Stimulated activated CD4-positive, alpha-beta T cell treated with anti-CD3 and anti-CD28 coated beads, Interleukin-1b, Interleukin-23, amount 100 ng/mL, for 48 hours (primary cell): ENCODE measurements around the gene PDE4C.

Source experiments
- DNase-seq: peaks from one replicate; pipeline ENCODE4 v3.0.0-alpha.2; 2020

The PDE4C gene

DNA sequence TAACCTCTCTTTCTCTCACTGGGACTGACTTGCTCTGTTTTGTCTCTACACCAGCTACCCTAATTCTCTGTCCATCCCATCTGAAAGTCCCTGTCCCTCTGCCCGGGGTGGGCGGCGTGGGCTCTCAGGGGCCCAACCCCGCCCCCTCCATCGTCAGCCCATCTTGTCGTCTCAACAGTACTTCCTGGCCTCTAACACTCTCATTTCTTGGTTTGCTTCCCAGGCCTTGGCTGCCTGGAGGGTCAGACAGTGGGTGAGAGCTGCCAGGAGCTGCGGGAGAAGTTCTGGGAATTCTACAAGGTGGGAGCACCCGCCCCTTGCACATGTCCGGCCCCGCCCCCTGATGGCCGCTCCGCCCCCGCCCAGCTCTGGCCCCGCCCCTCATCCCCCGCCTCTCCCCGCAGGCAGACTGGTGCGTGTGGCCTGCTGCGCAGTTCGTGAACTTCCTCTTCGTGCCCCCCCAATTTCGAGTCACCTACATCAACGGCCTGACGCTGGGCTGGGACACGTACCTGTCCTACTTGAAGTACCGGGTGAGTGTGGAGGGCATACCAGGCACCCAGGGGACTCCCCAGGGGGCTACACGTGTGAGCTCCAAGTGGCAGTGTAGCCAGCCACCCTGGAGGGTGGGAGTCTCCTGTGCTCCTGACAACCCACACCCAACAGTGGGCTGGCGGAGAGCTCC is 31.5 kb downstream of the PDE4C start:
- peak; percentile 6 for DNase-seq

GRCh38 chr19:18194181-18194530 is 32.1 kb downstream of the PDE4C start:
- DNase-seq, result no peak

DNA sequence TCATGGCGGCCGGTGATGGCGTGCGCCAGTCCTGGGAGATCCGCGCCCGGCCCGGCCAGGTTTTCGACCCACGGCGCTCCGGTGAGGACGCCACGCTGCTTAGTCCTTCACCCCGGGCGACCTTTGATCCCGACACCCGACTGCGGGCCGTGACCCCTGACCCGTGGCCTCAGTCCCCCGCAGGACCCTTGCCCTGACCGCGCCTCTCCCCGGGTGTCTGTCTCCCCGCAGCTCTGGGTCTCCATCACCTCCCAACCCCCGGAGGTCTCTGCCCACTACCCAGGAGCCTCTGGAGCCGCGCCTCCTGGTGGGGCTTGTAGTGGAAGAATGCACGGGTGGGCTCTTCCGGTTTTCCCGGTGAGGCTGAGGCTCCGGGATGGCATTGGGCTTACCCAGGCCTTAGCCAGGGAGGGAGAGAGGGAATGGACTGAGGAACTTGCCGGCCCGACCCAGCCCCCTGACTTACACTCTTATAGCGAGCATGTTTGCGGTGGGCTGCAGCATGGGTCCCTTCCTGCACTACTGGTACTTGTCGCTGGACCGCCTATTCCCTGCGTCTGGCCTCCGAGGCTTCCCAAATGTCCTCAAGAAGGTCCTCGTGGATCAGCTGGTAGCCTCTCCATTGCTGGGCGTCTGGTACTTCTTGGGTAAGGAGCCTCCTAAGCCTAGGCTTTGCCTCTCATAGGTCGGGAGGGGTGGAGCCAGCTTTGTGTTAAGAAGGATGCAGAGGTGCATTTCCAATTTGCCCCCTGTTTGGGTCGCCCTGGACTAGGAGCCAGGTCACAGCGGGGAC is 32.7 kb downstream of the PDE4C start:
- DNase-seq, result no peak

DNA sequence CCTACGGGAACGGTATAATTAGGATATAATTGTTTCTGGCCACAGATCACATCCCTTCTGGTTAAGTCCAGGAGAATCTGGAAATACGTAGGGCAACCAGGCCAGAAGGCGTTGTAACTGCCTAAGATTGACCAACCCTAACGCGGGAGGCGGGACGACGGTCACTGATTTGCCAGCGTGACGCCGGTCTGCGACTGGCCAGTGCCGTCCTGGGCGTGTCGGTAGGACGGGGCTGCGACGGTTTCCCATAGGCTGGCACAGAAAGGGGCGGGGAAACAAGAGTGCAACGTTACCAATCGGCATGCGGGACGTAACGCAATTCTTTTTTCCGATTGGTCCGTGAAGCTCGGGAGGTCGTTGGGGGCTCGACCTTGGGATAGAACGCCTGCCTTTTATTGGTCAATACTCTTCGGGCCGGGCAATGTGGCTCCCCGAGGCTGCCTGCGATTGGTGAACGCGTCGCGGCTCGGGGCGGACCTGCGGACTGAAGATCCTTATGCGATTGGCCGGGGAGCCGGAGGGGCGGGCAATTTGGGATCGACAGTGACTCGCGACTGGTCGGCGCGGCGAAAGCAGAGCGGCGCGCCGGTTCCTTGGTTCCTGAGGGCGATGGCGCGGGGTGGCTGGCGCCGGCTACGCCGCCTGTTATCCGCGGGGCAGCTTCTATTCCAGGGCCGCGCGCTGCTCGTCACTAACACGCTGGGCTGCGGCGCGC is 33.4 kb downstream of the PDE4C start, which contains the start of gene MPV17L2:
TSS of gene MPV17L2 (plus strand) at position 546 of the 715 bp plus-strand sequence. CDS start at position 610, 64 bp downstream.
- DNase-seq, result peak; percentile 99

GRCh38 chr19:18191640-18192062 is 34.6 kb downstream of the PDE4C start:
- no peak for DNase-seq

- no peak for DNase-seq
Measured at GRCh38 chr19:18190278-18190677, 36.0 kb downstream of the PDE4C start.

DNA sequence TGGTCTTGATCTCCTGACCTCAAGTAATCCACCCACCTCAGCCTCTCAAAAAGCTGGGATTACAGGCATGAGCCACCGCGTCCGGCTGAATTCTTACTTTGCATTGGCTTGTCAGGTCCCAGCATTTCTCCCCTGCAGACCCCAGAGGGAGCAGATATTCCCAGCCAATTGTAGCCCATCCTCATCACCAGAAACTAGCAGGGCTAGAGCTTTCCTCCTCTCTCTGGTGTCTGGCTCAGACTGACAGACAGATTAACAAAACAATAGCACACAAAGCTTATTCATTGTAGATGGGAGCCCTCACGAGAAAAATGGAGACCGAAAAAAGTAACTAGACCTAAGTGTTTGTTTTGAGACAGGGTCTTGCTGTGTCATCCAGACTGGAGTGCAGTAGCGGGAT is 40.7 kb downstream of the PDE4C start:
- no peak for DNase-seq

DNA sequence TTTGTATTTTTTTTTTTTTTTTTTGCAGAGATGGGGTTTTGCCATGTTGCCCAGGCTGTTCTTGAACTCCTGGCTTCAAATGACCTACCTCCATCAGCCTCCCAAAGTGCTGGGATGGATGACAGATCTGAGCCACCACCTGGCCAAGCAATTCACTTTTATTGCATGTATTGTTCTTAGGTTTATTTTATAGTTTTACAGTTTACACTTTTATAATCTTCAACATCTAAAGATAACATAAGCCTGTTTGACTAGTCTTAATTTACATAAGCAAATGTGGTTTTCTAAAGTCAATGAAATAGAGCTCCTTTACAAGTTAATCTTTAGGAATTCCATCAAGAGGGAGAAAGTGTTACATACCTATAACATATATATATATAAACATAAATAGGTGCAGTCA is 42.7 kb downstream of the PDE4C start:
- DNase-seq, result no peak

DNA sequence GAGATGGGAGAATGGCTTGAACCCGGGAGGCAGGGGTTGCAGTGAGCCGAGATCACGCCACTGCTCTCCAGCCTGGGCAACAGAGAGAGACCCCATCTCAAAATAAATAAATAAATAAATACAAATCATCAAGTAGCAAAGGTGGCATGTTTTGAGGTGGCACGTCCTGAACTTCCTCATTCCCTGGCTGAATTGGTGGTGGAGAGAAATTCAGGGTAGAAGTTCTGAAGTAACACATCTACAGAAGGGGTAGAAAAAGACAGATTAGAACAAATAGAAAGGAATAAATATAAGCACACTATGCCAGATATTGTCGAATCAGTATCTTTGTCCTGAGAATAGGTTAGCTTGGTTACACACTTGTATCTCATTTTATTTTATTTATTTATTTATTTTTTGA is 46.3 kb downstream of the PDE4C start:
- no peak for DNase-seq

GRCh38 chr19:18176367-18177310 is 49.6 kb downstream of the PDE4C start:
- DNase-seq, result no peak

GRCh38 chr19:18174983-18175382 is 51.3 kb downstream of the PDE4C start:
- no peak for DNase-seq
